Tibial nerve (tissue), 4 donors: ENCODE results near the gene OR52I2.

Source experiments
- CTCF ChIP-seq, 5 experiments: fragments of 200-600 bp in 3 of 5; fragments of 450-650 bp in 2 of 5; sonication (generic) in 3 of 5; IDR thresholded peaks; one replicate each; pipeline ENCODE4 v1.5.1; 2016 to 2019; ENCODE audit warnings: antibody characterized with exemption in 5 of 5, mild to moderate bottlenecking in 3 of 5, moderate library complexity in 2 of 5
- EP300 ChIP-seq, 2 donors: sonication (generic); formaldehyde crosslinking; IDR thresholded peaks; one replicate each; pipeline ENCODE4 v1.6.1; 2017; ENCODE audit warnings: antibody characterized with exemption in 2 of 2, mild to moderate bottlenecking in 1 of 2
- POLR2A ChIP-seq, 2 donors: fragments of 450-650 bp; IDR thresholded peaks; one replicate each; pipeline ENCODE4 v1.6.1; 2017; ENCODE audit warnings: antibody characterized with exemption in 2 of 2, mild to moderate bottlenecking in 2 of 2, moderate library complexity in 2 of 2

DNA sequence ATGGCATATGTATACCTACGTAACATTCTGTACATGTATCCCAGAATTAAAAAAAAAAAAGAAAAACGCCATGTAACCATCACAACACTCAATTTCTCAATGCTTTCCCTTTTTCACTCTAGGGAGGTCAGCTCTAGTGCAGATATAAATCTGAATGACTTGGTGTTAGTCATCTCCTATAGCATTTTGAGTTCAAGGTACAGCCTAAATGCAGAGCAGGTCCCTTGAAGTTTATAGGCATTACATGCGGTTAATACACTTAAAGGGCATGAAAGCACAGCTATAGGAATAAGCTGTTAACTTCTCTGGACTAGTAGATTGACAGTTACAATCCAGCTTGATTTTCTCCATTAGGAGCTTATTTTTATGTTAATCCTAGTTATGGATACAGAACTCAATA is 16.2 kb upstream of the OR52I2 start:
- TF ChIP-seq POLR2A (IDR thresholded peaks at IDR 0.05) (no peak), CTCF (IDR thresholded peaks at IDR 0.05) (no peak), EP300 (IDR thresholded peaks at IDR 0.05) (no peak)
